H1 (cell line): ENCODE measurements around the gene OR5AU1. TPM values are rescaled to one million over a fixed set of nuclear protein-coding genes. Genes with fewer than 3 reads are reported as not detected.
"Not testable (repeated sequence)": the region's sequence is repeated elsewhere in the genome, so short reads cannot be mapped to it uniquely, and the experiment has no call there.

Experiments
- CTCF ChIA-PET: fragments of 300-600 bp; sonication (Branson Sonifier 250); formaldehyde crosslinking; loops from one replicate; lab custom pipeline; 2021; ENCODE audit not compliant: partially characterized antibody; lab: Charles Lee
- POLR2A ChIA-PET: fragments of 300-600 bp; sonication (Branson Sonifier 250); formaldehyde crosslinking; loops from one replicate; lab custom pipeline; 2021; ENCODE audit warnings: inconsistent platforms; ENCODE audit not compliant: partially characterized antibody; lab: Charles Lee
- DNase-seq, 2 experiments: peaks; one replicate each; pipeline versions ENCODE4 v3.0.0 to v3.0.0-alpha.2; 2010 to 2022; ENCODE audit warnings: low spot score in 2 of 2, low read depth in 1 of 2, mixed read lengths in 1 of 2
- FAIRE-seq: peaks from 2 replicates; lab custom pipeline; 2011; peaks lifted over from hg19 to GRCh38; lab: Jason Lieb, UNC
- H2AFZ ChIP-seq: 2 replicates; pipeline ENCODE4 v1.8.1; 2012; ENCODE audit warnings: low read length, inconsistent platforms
- H2AK5ac ChIP-seq: 2 replicates; pipeline ENCODE4 v1.6.1; 2013; ENCODE audit warnings: low read depth, low read length
- H2BK120ac ChIP-seq: replicated peaks from 2 replicates; pipeline ENCODE3; 2013; ENCODE audit warnings: low read depth, low read length, inconsistent platforms
- H2BK12ac ChIP-seq: 2 replicates; pipeline ENCODE4 v1.6.1; 2013; ENCODE audit warnings: low read depth, low read length
- H2BK15ac ChIP-seq: 2 replicates; pipeline ENCODE4 v1.6.1; 2013; ENCODE audit warnings: low read length
- H2BK20ac ChIP-seq: 2 replicates; pipeline ENCODE4 v1.6.1; 2013; ENCODE audit warnings: low read length
- H2BK5ac ChIP-seq: 2 replicates; pipeline ENCODE4 v1.6.1; 2013; ENCODE audit warnings: low read depth, low read length
- H3K14ac ChIP-seq: 2 replicates; pipeline ENCODE4 v1.6.1; 2013; ENCODE audit warnings: inconsistent platforms; ENCODE audit not compliant: insufficient read length
- H3K18ac ChIP-seq: 2 replicates; pipeline ENCODE4 v1.6.1; 2013; ENCODE audit warnings: low read length; ENCODE audit errors: extremely low read depth
- H3K23ac ChIP-seq: 2 replicates; pipeline ENCODE4 v1.6.1; 2013; ENCODE audit warnings: inconsistent platforms; ENCODE audit not compliant: insufficient read length
- H3K23me2 ChIP-seq: 2 replicates; pipeline ENCODE4 v1.6.1; 2013; ENCODE audit warnings: low read depth, low read length
- H3K27ac ChIP-seq: 2 replicates; pipeline ENCODE4 v1.6.1; 2011; ENCODE audit warnings: low read depth, low read length, inconsistent platforms
- H3K27me3 ChIP-seq, 4 experiments: replicated peaks in 1 of 4; 1 replicate in 1 of 4; 2 replicates in 3 of 4; pipeline versions ENCODE4 v1.6.1 to v1.8.1; 2011 to 2013; ENCODE audit warnings: low read length in 3 of 4, mild to moderate bottlenecking in 3 of 4, inconsistent platforms in 2 of 4, mixed read lengths in 2 of 4, moderate library complexity in 1 of 4; ENCODE audit not compliant: control insufficient read depth in 3 of 4, insufficient read depth in 3 of 4; ENCODE audit errors: extremely low read depth in 1 of 4
- H3K36me3 ChIP-seq, 4 experiments: 2 replicates each; pipeline versions ENCODE4 v1.6.1 to v1.8.1; 2011 to 2013; ENCODE audit warnings: mild to moderate bottlenecking in 4 of 4, low read length in 3 of 4, moderate library complexity in 2 of 4, control low read depth in 1 of 4, inconsistent platforms in 1 of 4; ENCODE audit not compliant: insufficient read depth in 4 of 4, control insufficient read depth in 2 of 4
- H3K4ac ChIP-seq: replicated peaks from 2 replicates; pipeline ENCODE3; 2013; ENCODE audit warnings: low read length, low read depth, mixed read lengths, inconsistent platforms; ENCODE audit not compliant: insufficient read length
- H3K4me1 ChIP-seq, 4 experiments: replicated peaks in 1 of 4; 1 replicate in 1 of 4; 2 replicates in 3 of 4; pipeline versions ENCODE4 v1.6.1 to v1.8.1; 2011 to 2013; ENCODE audit warnings: low read length in 3 of 4, inconsistent platforms in 2 of 4, mixed read lengths in 1 of 4; ENCODE audit not compliant: insufficient read depth in 4 of 4, control insufficient read depth in 3 of 4
- H3K4me2 ChIP-seq, 2 experiments: 2 replicates each; pipeline versions ENCODE4 v1.6.1 to v1.8.1; 2011 to 2013; ENCODE audit warnings: low read depth in 2 of 2, low read length in 2 of 2, control low read depth in 1 of 2, inconsistent platforms in 1 of 2, mild to moderate bottlenecking in 1 of 2; ENCODE audit not compliant: insufficient read depth in 1 of 2
- H3K4me3 ChIP-seq, 4 experiments: fragments of 200-600, 300-600 bp in 1 of 4; sonication (generic), shearing (Covaris generic), sonication (Bioruptor Twin) in 1 of 4; 2 replicates each; pipeline versions ENCODE4 v1.5.1 to v1.8.1; 2011 to 2016; ENCODE audit warnings: low read length in 4 of 4, low read depth in 3 of 4, control low read depth in 2 of 4, inconsistent platforms in 2 of 4, mild to moderate bottlenecking in 2 of 4, mixed read lengths in 1 of 4, moderate library complexity in 1 of 4; ENCODE audit not compliant: insufficient read depth in 2 of 4; ENCODE audit errors: extremely low read depth in 1 of 4
- H3K56ac ChIP-seq: replicated peaks from 2 replicates; pipeline ENCODE3; 2013; ENCODE audit warnings: low read depth, mild to moderate bottlenecking, mixed read lengths, low read length, inconsistent platforms; ENCODE audit not compliant: insufficient read length
- H3K79me1 ChIP-seq: 2 replicates; pipeline ENCODE4 v1.6.1; 2013; ENCODE audit warnings: low read depth, low read length, control low read depth
- H3K79me2 ChIP-seq, 2 experiments: 2 replicates each; pipeline versions ENCODE4 v1.6.1 to v1.8.1; 2012 to 2013; ENCODE audit warnings: low read length in 2 of 2, mild to moderate bottlenecking in 2 of 2, inconsistent platforms in 1 of 2; ENCODE audit not compliant: insufficient read depth in 2 of 2, control insufficient read depth in 1 of 2
- H3K9ac ChIP-seq, 4 experiments: replicated peaks in 1 of 4; 1 replicate in 1 of 4; 2 replicates in 3 of 4; pipeline versions ENCODE4 v1.6.1 to v1.8.1; 2011 to 2013; ENCODE audit warnings: low read depth in 3 of 4, low read length in 3 of 4, control low read depth in 2 of 4, mild to moderate bottlenecking in 2 of 4, moderate library complexity in 2 of 4, inconsistent platforms in 1 of 4; ENCODE audit errors: extremely low read depth in 1 of 4
- H3K9me3 ChIP-seq, 2 experiments: 2 replicates each; pipeline versions ENCODE4 v1.6.1 to v1.8.1; 2012 to 2013; ENCODE audit warnings: mild to moderate bottlenecking in 2 of 2, moderate library complexity in 2 of 2, control low read depth in 1 of 2, inconsistent platforms in 1 of 2, low read depth in 1 of 2, low read length in 1 of 2, mixed read lengths in 1 of 2; ENCODE audit not compliant: insufficient read depth in 2 of 2
- H4K20me1 ChIP-seq, 2 experiments: replicated peaks in 1 of 2; 2 replicates each; pipeline versions ENCODE3 to v1.8.1; 2011 to 2013; ENCODE audit warnings: inconsistent platforms in 2 of 2, low read length in 2 of 2, mild to moderate bottlenecking in 1 of 2; ENCODE audit not compliant: insufficient read depth in 2 of 2, control insufficient read depth in 1 of 2
- H4K5ac ChIP-seq: 2 replicates; pipeline ENCODE4 v1.6.1; 2013; ENCODE audit warnings: low read length, low read depth, mixed read lengths, inconsistent platforms; ENCODE audit not compliant: insufficient read length
- H4K8ac ChIP-seq: 2 replicates; pipeline ENCODE4 v1.8.0; 2013; ENCODE audit warnings: mild to moderate bottlenecking, moderate library complexity, low read length, inconsistent platforms; ENCODE audit not compliant: insufficient read depth; ENCODE audit errors: extremely low read depth
- H4K91ac ChIP-seq: replicated peaks from 2 replicates; pipeline ENCODE3; 2013; ENCODE audit warnings: low read length, mixed read lengths, inconsistent platforms; ENCODE audit not compliant: insufficient read length
- WGBS, 2 experiments: shearing (Covaris generic) in 1 of 2; methylation state at CpG; one replicate each; pipeline versions ENCODE4 v1.1.6 to v1.1.7; 2013 to 2015; ENCODE audit warnings: low lambda C conversion rate in 2 of 2, mixed read lengths in 2 of 2, inconsistent platforms in 1 of 2, low coverage in 1 of 2, missing lambda C conversion rate in 1 of 2; ENCODE audit not compliant: insufficient replicate concordance in 2 of 2, insufficient coverage in 1 of 2, insufficient read length in 1 of 2; ENCODE audit errors: extremely low coverage in 1 of 2, missing lambda C conversion rate in 1 of 2; 5-methylcytosine and 5-hydroxymethylcytosine counted together
- polyA plus RNA-seq, 7 experiments: library from polyadenylated mRNA; depleted of rRNA in 3 of 7; stranded (reverse) in 5 of 7; unstranded in 2 of 7; fragments of >200 nt in 5 of 7; fragments of 200-250 nt in 2 of 7; gene quantifications; 1 replicate in 5 of 7; 2 replicates in 1 of 7; 4 replicates in 1 of 7; pipeline versions ENCODE4 v1.2.1 to v1.2.3, GENCODE V29; 2011 to 2013; ENCODE audit warnings: missing spikeins in 2 of 7, mixed read lengths in 2 of 7
- total RNA-seq: library from RNA; stranded (reverse); fragmentation: NEBNext Ultra II Directional; extraction: Animal tissue kit (Norgen Biotek cat#: 25700); gene quantifications from 2 replicates; pipeline ENCODE4 v1.2.1, GENCODE V29; 2021

OR5AU1 gene
- total and polyA plus RNA-seq, 2 of the 8 experiments (the other 6 are each of a cell fraction or from before 2014, with no cell fraction given), result not detected

GRCh38 chr14:21158175-21158574 lies 2.3 kb upstream of the OR5AU1 start:
- H3K79me2 ChIP-seq, H2BK20ac ChIP-seq, H4K5ac ChIP-seq, H3K4ac ChIP-seq, H3K23me2 ChIP-seq, FAIRE-seq, H3K9ac ChIP-seq, H4K8ac ChIP-seq, H3K4me3 ChIP-seq, H4K20me1 ChIP-seq, H3K4me2 ChIP-seq, H2BK12ac ChIP-seq, H3K56ac ChIP-seq, H3K27me3 ChIP-seq, H3K79me1 ChIP-seq, H2BK120ac ChIP-seq, H2AFZ ChIP-seq, DNase-seq, H3K23ac ChIP-seq, H3K27ac ChIP-seq, H3K18ac ChIP-seq, H3K36me3 ChIP-seq, POLR2A ChIA-PET, CTCF ChIA-PET, H2BK5ac ChIP-seq, H2AK5ac ChIP-seq, H3K14ac ChIP-seq, H3K9me3 ChIP-seq, H4K91ac ChIP-seq, H2BK15ac ChIP-seq, H3K4me1 ChIP-seq: not testable (repeated sequence)
- 36% methylated on average over 1 of the region's 1 CpG; no CpG with 5 or more reads in 1 of the 2 experiments for WGBS, 2 experiments
